Measurements from ENCODE around the gene ZNF407.

The ZNF407 gene

GRCh38 chr18:75066936-75067335 lies 469.3 kb downstream of the ZNF407 start:
- no peak for DNase-seq (ENCODE audit: low read depth)
- no peak for TF ChIP-seq CTCF (IDR thresholded peaks at IDR 0.05; ENCODE audit: low read depth, low read length, missing control alignments)
- H3K4me3 ChIP-seq (ENCODE audit: low read depth, low read length), result no peak overlapping the region

- TF ChIP-seq CTCF (IDR thresholded peaks at IDR 0.05; ENCODE audit: low read depth, low read length, missing control alignments), result no peak
- H3K4me3 ChIP-seq (ENCODE audit: low read depth, low read length), result no peak overlapping the region
- no peak for DNase-seq (ENCODE audit: low read depth)
Observed at GRCh38 chr18:75067996-75068645, 470.5 kb downstream of the ZNF407 start.

GRCh38 chr18:75068682-75069435 lies 471.2 kb downstream of the ZNF407 start:
- no peak for TF ChIP-seq CTCF (IDR thresholded peaks at IDR 0.05; ENCODE audit: low read depth, low read length, missing control alignments)
- H3K4me3 ChIP-seq (ENCODE audit: low read depth, low read length), result no peak overlapping the region
- DNase-seq (ENCODE audit: low read depth), result no peak

GRCh38 chr18:75070235-75070624 lies 472.6 kb downstream of the ZNF407 start:
- TF ChIP-seq CTCF (IDR thresholded peaks at IDR 0.05; ENCODE audit: low read depth, low read length, missing control alignments), result no peak
- no peak overlapping the region for H3K4me3 ChIP-seq (ENCODE audit: low read depth, low read length)
- no peak for DNase-seq (ENCODE audit: low read depth)

- peak overlapping the region; percentile 5 for H3K4me3 ChIP-seq (ENCODE audit: low read depth, low read length)
- TF ChIP-seq CTCF (IDR thresholded peaks at IDR 0.05; ENCODE audit: low read depth, low read length, missing control alignments), result no peak
Observed at GRCh38 chr18:75070625-75071483, 473.2 kb downstream of the ZNF407 start.

GRCh38 chr18:75071484-75071785 lies 473.8 kb downstream of the ZNF407 start:
- peak overlapping the region; percentile 5; the same call in 1 of the 2 replicates for H3K4me3 ChIP-seq (ENCODE audit: low read depth, low read length)
- DNase-seq (ENCODE audit: low read depth), result no peak
- no peak for TF ChIP-seq CTCF (IDR thresholded peaks at IDR 0.05; ENCODE audit: low read depth, low read length, missing control alignments)

More at GRCh38 chr18:75070625-75071483, 473.2 kb downstream of the ZNF407 start:
- DNase-seq (ENCODE audit: low read depth), result peak; percentile 54
